ENCODE data around the gene OR4F6. TPM values are rescaled to one million over a fixed set of nuclear protein-coding genes. Genes with fewer than 3 reads are reported as not detected.

Gene OR4F6
- total RNA-seq, 1 experiment from 2014 or later: not detected

- Histone ChIP-seq H3K4me3 (no peak overlapping the region), H3K27me3 (no peaks in the 10 kb centered on the region), H3K36me3 (no peaks in the 10 kb centered on the region), H3K9me3 (no peaks in the 10 kb centered on the region)
- DNase-seq: no peak
Observed at GRCh38 chr15:101841656-101842055, 38.3 kb downstream of the OR4F6 start.

DNA sequence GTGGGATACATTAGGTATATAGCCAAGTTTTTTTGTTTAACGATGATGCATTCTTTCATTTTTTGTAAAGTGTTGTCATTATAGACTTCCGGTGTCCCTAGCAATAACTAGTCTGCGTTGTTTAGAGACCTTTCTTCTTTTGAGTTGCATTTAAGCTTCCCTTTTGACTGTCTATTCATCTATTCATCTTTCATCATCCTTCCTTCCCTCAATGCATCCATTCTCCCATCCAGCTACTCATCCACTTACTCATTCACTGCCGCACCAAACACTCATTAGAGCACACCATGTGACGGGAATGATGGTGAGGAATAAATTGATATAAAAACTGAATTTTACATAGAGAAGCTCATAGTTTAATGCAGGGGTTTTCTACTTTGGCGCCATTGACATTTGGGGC lies 41.6 kb downstream of the OR4F6 start:
- Histone ChIP-seq H3K36me3 (no peaks in the 10 kb centered on the region), H3K4me3 (no peak overlapping the region)
- no peak for DNase-seq

GRCh38 chr15:101852356-101852755 lies 49.0 kb downstream of the OR4F6 start:
- Histone ChIP-seq H3K27me3 (no peaks in the 10 kb centered on the region), H3K36me3 (no peaks in the 10 kb centered on the region), H3K4me3 (no peak overlapping the region), H3K9me3 (no peaks in the 10 kb centered on the region)
- DNase-seq: no peak

More for the DNA sequence above, 41.6 kb downstream of the OR4F6 start:
- Histone ChIP-seq H3K9me3 (no peaks in the 10 kb centered on the region), H3K27me3 (no peaks in the 10 kb centered on the region)

Other genes with a start within 250 kb of the OR4F6 start
- 32.8 and 51.4 TPM in 2 replicates for gene TM2D3, start 151.1 kb upstream of the OR4F6 start, total RNA-seq (2014; rRNA removed; shearing (Covaris generic); ENCODE audit: low replicate concordance)
- gene TARS3, start 79.0 kb upstream of the OR4F6 start, total RNA-seq (2014; rRNA removed; shearing (Covaris generic); ENCODE audit: low replicate concordance): 9.1 and 11.4 TPM in 2 replicates
- not detected in 2 replicates for gene OR4F15, start 8.7 kb downstream of the OR4F6 start, total RNA-seq (2014; rRNA removed; shearing (Covaris generic); ENCODE audit: low replicate concordance)